Ovary (tissue), 3 donors: Measurements from ENCODE around the gene SLC7A14.

Source experiments
- CTCF ChIP-seq, 3 donors: fragments of 450-650 bp in 2 of 3; fragments of 200-600 bp in 1 of 3; IDR thresholded peaks; one replicate each; pipeline versions ENCODE4 v1.5.1 to v1.8.0; 2016 to 2022; ENCODE audit warnings: antibody characterized with exemption in 3 of 3, mild to moderate bottlenecking in 1 of 3
- EP300 ChIP-seq: sonication (generic); formaldehyde crosslinking; IDR thresholded peaks from one replicate; pipeline ENCODE4 v1.6.1; 2017; ENCODE audit warnings: antibody characterized with exemption
- POLR2A ChIP-seq: fragments of 450-650 bp; IDR thresholded peaks from one replicate; pipeline ENCODE4 v1.6.1; 2017; ENCODE audit warnings: antibody characterized with exemption, mild to moderate bottlenecking, moderate library complexity
- donor health status: DM: no; HTN: no; CAD: no.

- TF ChIP-seq CTCF (IDR thresholded peaks at IDR 0.05) (no peak), POLR2A (no peak), EP300 (no peak)
Observed at GRCh38 chr3:170542704-170543103, 43.2 kb downstream of the SLC7A14 start.
